Natural killer cell (primary cell): Measurements from ENCODE around the gene CCDC33. TPM values are rescaled to one million over a fixed set of nuclear protein-coding genes. Genes with fewer than 3 reads are reported as not detected.

Experiments
- ATAC-seq, 3 donors: fragments of 150-1000 bp in 2 of 3; fragments of 200-7000 bp in 1 of 3; cut with Tn5 transposase; 1 replicate in 1 of 3; 2 replicates in 2 of 3; pipeline ENCODE4 v1.10.0; 2021; ENCODE audit warnings: mild to moderate bottlenecking in 2 of 3, moderate library complexity in 2 of 3
- DNase-seq, 2 donors: peaks; one replicate each; pipeline versions ENCODE4 v3.0.0 to v3.0.0-alpha.2; 2013 to 2021; ENCODE audit warnings: mixed read lengths in 1 of 2
- H3K27ac ChIP-seq: one replicate; pipeline ENCODE4 v1.5.1; 2013; ENCODE audit warnings: mild to moderate bottlenecking, low read length
- H3K27me3 ChIP-seq: one replicate; pipeline ENCODE4 v1.6.1; 2013; ENCODE audit warnings: low read length; ENCODE audit not compliant: control insufficient read depth, insufficient read depth
- H3K36me3 ChIP-seq: one replicate; pipeline ENCODE4 v1.6.1; 2013; ENCODE audit warnings: low read length; ENCODE audit not compliant: control insufficient read depth, insufficient read depth
- H3K4me1 ChIP-seq: one replicate; pipeline ENCODE4 v1.6.1; 2013; ENCODE audit warnings: low read length; ENCODE audit not compliant: control insufficient read depth, insufficient read depth
- H3K4me3 ChIP-seq: one replicate; pipeline ENCODE4 v1.5.1; 2013; ENCODE audit warnings: low read length
- H3K9me3 ChIP-seq: one replicate; pipeline ENCODE4 v1.6.1; 2013; ENCODE audit warnings: low read length; ENCODE audit not compliant: control insufficient read depth, insufficient read depth
- H3K27ac Mint-ChIP-seq, 2 donors: one replicate each; pipeline ENCODE4 v1.8.0; 2022; ENCODE audit warnings: mild to moderate bottlenecking in 2 of 2, mixed read lengths in 2 of 2, moderate library complexity in 1 of 2
- H3K27me3 Mint-ChIP-seq, 2 donors: one replicate each; pipeline ENCODE4 v1.8.0; 2022; ENCODE audit warnings: low read depth in 2 of 2, mixed read lengths in 2 of 2
- H3K36me3 Mint-ChIP-seq: one replicate; pipeline ENCODE4 v1.8.0; 2022; ENCODE audit warnings: mixed read lengths
- H3K4me1 Mint-ChIP-seq, 2 donors: one replicate each; pipeline ENCODE4 v1.8.0; 2022; ENCODE audit warnings: mixed read lengths in 2 of 2
- H3K4me3 Mint-ChIP-seq: one replicate; pipeline ENCODE4 v1.8.0; 2022; ENCODE audit warnings: mild to moderate bottlenecking, moderate library complexity, mixed read lengths
- H3K9me3 Mint-ChIP-seq, 2 donors: one replicate each; pipeline ENCODE4 v1.8.0; 2022; ENCODE audit warnings: mixed read lengths in 2 of 2
- CTCF ChIP-seq: fragments of 200-600 bp; IDR thresholded peaks from one replicate; pipeline ENCODE4 v1.8.0; 2022; ENCODE audit warnings: antibody characterized with exemption
- WGBS: methylation state at CpG from one replicate; pipeline ENCODE4 v1.1.7; 2013; ENCODE audit warnings: missing lambda C conversion rate; ENCODE audit not compliant: insufficient coverage; 5-methylcytosine and 5-hydroxymethylcytosine counted together
- intact Hi-C: fragments of 100-400 bp; cut with micrococcal nuclease; formaldehyde crosslinking; loops from one replicate; pipeline ENCODE4 v1.14.2; 2022
- total RNA-seq, 4 donors: library from RNA; stranded (reverse); fragments of 120-200 nt in 1 of 4; gene quantifications; one replicate each; pipeline versions ENCODE4 v1.2.3 to v1.2.4, GENCODE V29; 2013 to 2022

The CCDC33 gene
- total RNA-seq, 3 donors from 2014 or later (not counting 1 experiment from before 2014, with no cell fraction given), result not detected

DNA sequence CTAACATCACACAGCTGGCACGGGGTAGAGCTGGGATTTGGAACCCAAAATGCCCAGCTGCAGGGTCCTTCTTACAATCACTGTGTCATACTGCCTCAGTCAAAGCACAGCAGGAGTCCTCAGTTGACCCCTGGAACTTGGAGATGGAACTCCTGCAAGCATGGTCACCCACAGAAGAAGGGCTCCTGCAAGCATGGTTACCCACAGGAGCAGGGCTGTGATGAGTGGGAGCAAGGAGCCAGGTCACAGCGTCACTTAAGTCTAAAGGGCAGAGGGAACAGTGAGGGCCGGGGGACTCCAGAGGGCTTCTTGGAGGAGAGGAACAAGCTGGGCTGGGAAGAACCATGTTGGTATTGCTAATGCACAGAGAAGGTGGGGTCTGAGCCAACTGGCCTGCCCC, 24.9 kb downstream of the CCDC33 start:
- intact Hi-C loops, result no loop called here

GRCh38 chr15:74261685-74262084, 25.6 kb downstream of the CCDC33 start:
- Histone ChIP-seq H3K4me1 (no peaks in the 10 kb centered on the region), H3K4me3 (no peak overlapping the region), H3K9me3 (no peaks in the 10 kb centered on the region), H3K36me3 (no peaks in the 10 kb centered on the region), H3K27me3 (no peaks in the 10 kb centered on the region), H3K27ac (no peak overlapping the region)
- Mint-ChIP-seq H3K4me1 (no peaks in the 10 kb centered on the region), H3K4me3 (no peak overlapping the region), H3K36me3 (no peaks in the 10 kb centered on the region), H3K27me3 (peaks cover 21 to 28% of the 10 kb centered on the region in 2 donors), H3K9me3 (peaks cover 0 to 2% of the 10 kb centered on the region in 2 donors), H3K27ac (no peak overlapping the region)
- no peak for DNase-seq
- 88% methylated on average over 8 of the region's 8 CpGs for WGBS
- intact Hi-C loops, result no loop called here
- no peak for TF ChIP-seq CTCF
- ATAC-seq, result no peak

More for the DNA sequence above, 24.9 kb downstream of the CCDC33 start:
- Histone ChIP-seq H3K4me1 (no peaks in the 10 kb centered on the region), H3K36me3 (no peaks in the 10 kb centered on the region), H3K27ac (no peak overlapping the region), H3K4me3 (no peak overlapping the region), H3K27me3 (no peaks in the 10 kb centered on the region), H3K9me3 (no peaks in the 10 kb centered on the region)
- 82% methylated on average over 3 of the region's 3 CpGs for WGBS
- DNase-seq, result no peak
- peaks cover 0 to 2% of the 10 kb centered on the region in 2 donors for H3K9me3 Mint-ChIP-seq
- no peak for TF ChIP-seq CTCF
- no peaks in the 10 kb centered on the region for H3K4me1 Mint-ChIP-seq
- no peak overlapping the region for H3K4me3 Mint-ChIP-seq
- H3K36me3 Mint-ChIP-seq, result no peaks in the 10 kb centered on the region
- no peak for ATAC-seq
- no peak overlapping the region for H3K27ac Mint-ChIP-seq
- H3K27me3 Mint-ChIP-seq, result peaks cover 21 to 28% of the 10 kb centered on the region in 2 donors

GRCh38 chr15:74262151-74262550, 26.0 kb downstream of the CCDC33 start:
- Histone ChIP-seq H3K27me3 (no peaks in the 10 kb centered on the region), H3K27ac (no peak overlapping the region), H3K4me3 (no peak overlapping the region), H3K4me1 (no peaks in the 10 kb centered on the region), H3K9me3 (no peaks in the 10 kb centered on the region), H3K36me3 (no peaks in the 10 kb centered on the region)
- H3K36me3 Mint-ChIP-seq, result no peaks in the 10 kb centered on the region
- no peak overlapping the region for H3K27ac Mint-ChIP-seq
- peaks cover 19 to 28% of the 10 kb centered on the region in 2 donors for H3K27me3 Mint-ChIP-seq
- H3K9me3 Mint-ChIP-seq, result peaks cover 0 to 2% of the 10 kb centered on the region in 2 donors
- H3K4me3 Mint-ChIP-seq, result no peak overlapping the region
- H3K4me1 Mint-ChIP-seq, result no peaks in the 10 kb centered on the region
- no peak for TF ChIP-seq CTCF
- intact Hi-C loops, result no loop called here
- ATAC-seq, result no peak
- DNase-seq, result no peak
- 63% methylated on average over 2 of the region's 2 CpGs for WGBS

DNA sequence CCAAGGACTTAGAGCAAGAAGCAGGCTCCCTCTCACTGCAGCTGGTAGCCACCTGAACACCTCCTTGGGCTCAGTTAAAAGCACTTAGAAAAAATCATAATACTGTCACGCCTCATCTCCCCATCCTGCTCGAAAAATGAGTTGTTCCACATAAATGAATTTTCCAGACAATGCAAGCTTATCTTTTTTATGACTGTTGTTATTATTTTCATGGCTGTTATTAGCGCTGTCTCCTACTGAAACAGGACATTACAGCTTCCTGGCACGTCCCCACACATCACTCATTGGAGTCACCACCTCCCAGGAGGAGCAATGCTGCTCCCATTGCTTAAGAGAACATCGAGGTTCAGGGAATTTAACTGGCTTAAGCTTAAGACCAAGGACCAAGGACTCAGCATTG, 26.5 kb downstream of the CCDC33 start:
- DNase-seq, result no peak
- intact Hi-C loops, result no loop called here
- Mint-ChIP-seq H3K27me3 (peaks cover 16 to 28% of the 10 kb centered on the region in 2 donors), H3K4me3 (no peak overlapping the region), H3K27ac (no peak overlapping the region), H3K4me1 (no peaks in the 10 kb centered on the region), H3K9me3 (peaks cover 0 to 2% of the 10 kb centered on the region in 2 donors), H3K36me3 (no peaks in the 10 kb centered on the region)
- 54% methylated on average over 4 of the region's 5 CpGs for WGBS
- H3K36me3 ChIP-seq, result no peaks in the 10 kb centered on the region
- ATAC-seq, result no peak
- H3K27me3 ChIP-seq, result peaks cover 2% of the 10 kb centered on the region
- no peak for TF ChIP-seq CTCF
- H3K4me1 ChIP-seq, result no peaks in the 10 kb centered on the region
- H3K9me3 ChIP-seq, result no peaks in the 10 kb centered on the region
- no peak overlapping the region for H3K4me3 ChIP-seq
- H3K27ac ChIP-seq, result no peak overlapping the region
